Neural progenitor cell (in vitro differentiated cells): ENCODE data around the gene POP4. TPM values are rescaled to one million over a fixed set of nuclear protein-coding genes. Genes with fewer than 3 reads are reported as not detected.

ENCODE experiments used
- DNase-seq: peaks from one replicate; pipeline ENCODE4 v3.0.0-alpha.2; 2016; ENCODE audit warnings: low spot score
- H2AFZ ChIP-seq: fragments of 200-600 bp; sonication (generic); replicated peaks from 2 replicates; pipeline ENCODE4 v1.6.1; 2016; ENCODE audit warnings: antibody characterized with exemption
- H3F3A ChIP-seq: fragments of 200-600 bp; sonication (generic); 2 replicates; pipeline ENCODE4 v1.6.1; 2016; ENCODE audit warnings: antibody characterized with exemption, low read depth
- H3K27ac ChIP-seq: fragments of 200-600 bp; sonication (generic); 2 replicates; pipeline ENCODE4 v1.5.1; 2016; ENCODE audit warnings: mild to moderate bottlenecking
- H3K27me3 ChIP-seq: fragments of 200-600 bp; sonication (generic); 2 replicates; pipeline ENCODE4 v1.6.1; 2016; ENCODE audit warnings: mild to moderate bottlenecking, moderate library complexity
- H3K36me3 ChIP-seq: fragments of 200-600 bp; sonication (generic); 2 replicates; pipeline ENCODE4 v1.5.1; 2016
- H3K4me1 ChIP-seq: fragments of 200-600 bp; sonication (generic); 2 replicates; pipeline ENCODE4 v1.6.1; 2016; ENCODE audit warnings: mixed run types
- H3K4me2 ChIP-seq: fragments of 200-600 bp; sonication (generic); 2 replicates; pipeline ENCODE4 v1.6.1; 2016
- H3K4me3 ChIP-seq: fragments of 200-600 bp; sonication (generic); 2 replicates; pipeline ENCODE4 v1.5.1; 2016
- H3K79me2 ChIP-seq: fragments of 200-600 bp; sonication (generic); 2 replicates; pipeline ENCODE4 v1.6.1; 2016; ENCODE audit warnings: low read depth
- H3K9ac ChIP-seq: fragments of 200-600 bp; sonication (generic); 2 replicates; pipeline ENCODE4 v1.6.1; 2016
- H3K9me3 ChIP-seq: fragments of 200-600 bp; sonication (generic); 2 replicates; pipeline ENCODE4 v1.5.1; 2016; ENCODE audit warnings: low read depth
- H4K20me1 ChIP-seq: fragments of 200-600 bp; sonication (generic); 2 replicates; pipeline ENCODE4 v1.6.1; 2016; ENCODE audit warnings: low read depth
- H3K27ac Mint-ChIP-seq: 3 replicates; pipeline ENCODE4 v1.8.0; 2021; ENCODE audit warnings: mixed read lengths
- H3K27me3 Mint-ChIP-seq: 2 replicates; pipeline ENCODE4 v1.8.0; 2022; ENCODE audit warnings: low read depth, mild to moderate bottlenecking, inconsistent platforms, moderate library complexity, mixed read lengths; ENCODE audit not compliant: insufficient read depth
- H3K36me3 Mint-ChIP-seq: 3 replicates; pipeline ENCODE4 v1.8.0; 2021; ENCODE audit warnings: mixed read lengths
- H3K4me1 Mint-ChIP-seq: 3 replicates; pipeline ENCODE4 v1.8.0; 2021; ENCODE audit warnings: mixed read lengths
- H3K4me3 Mint-ChIP-seq: 3 replicates; pipeline ENCODE4 v1.8.0; 2021; ENCODE audit warnings: mild to moderate bottlenecking, moderate library complexity, mixed read lengths
- H3K9me3 Mint-ChIP-seq: 3 replicates; pipeline ENCODE4 v1.8.0; 2020; ENCODE audit warnings: mixed read lengths
- CTCF ChIP-seq: fragments of 200-600 bp; sonication (generic); IDR thresholded peaks from 2 replicates; pipeline ENCODE4 v1.5.1; 2017; ENCODE audit warnings: antibody characterized with exemption, mild to moderate bottlenecking
- EZH2 ChIP-seq: fragments of 200-600 bp; sonication (generic); IDR thresholded peaks from 2 replicates; pipeline ENCODE4 v1.6.1; 2017; ENCODE audit warnings: antibody characterized with exemption, mild to moderate bottlenecking, moderate library complexity
- EZH2phosphoT487 ChIP-seq: fragments of 200-600 bp; sonication (generic); IDR thresholded peaks from 2 replicates; pipeline ENCODE4 v1.6.1; 2017; ENCODE audit warnings: antibody characterized with exemption
- total RNA-seq: library from RNA; depleted of rRNA; stranded (reverse); fragments of >200 nt; gene quantifications from 2 replicates; pipeline ENCODE4 v1.2.3, GENCODE V29; 2015; ENCODE audit warnings: low replicate concordance

Gene POP4
- total RNA-seq, 1 donor from 2014 or later, result 77.8 TPM

- peaks cover 5% of the 10 kb centered on the region for H3K9me3 Mint-ChIP-seq
- H3F3A ChIP-seq, result no peaks in the 10 kb centered on the region
- H4K20me1 ChIP-seq, result no peaks in the 10 kb centered on the region
- no peaks in the 10 kb centered on the region for H3K4me1 Mint-ChIP-seq
- no peaks in the 10 kb centered on the region for H3K9me3 ChIP-seq
- no peak overlapping the region for H2AFZ ChIP-seq
- no peak overlapping the region for H3K27ac ChIP-seq
- H3K27me3 ChIP-seq, result no peaks in the 10 kb centered on the region
- H3K9ac ChIP-seq, result no peak overlapping the region
- DNase-seq, result no peak
- no peaks in the 10 kb centered on the region for H3K4me1 ChIP-seq
- TF ChIP-seq EZH2phosphoT487, result no peak
- TF ChIP-seq EZH2, result no peak
- H3K36me3 Mint-ChIP-seq, result no peaks in the 10 kb centered on the region
- no peak overlapping the region for H3K4me3 ChIP-seq
- H3K27me3 Mint-ChIP-seq, result peaks cover 4% of the 10 kb centered on the region
- H3K4me3 Mint-ChIP-seq, result no peak overlapping the region
- no peaks in the 10 kb centered on the region for H3K36me3 ChIP-seq
- no peaks in the 10 kb centered on the region for H3K79me2 ChIP-seq
- H3K27ac Mint-ChIP-seq, result no peak overlapping the region
- no peak overlapping the region for H3K4me2 ChIP-seq
Observed at GRCh38 chr19:29563486-29564101, 42.5 kb upstream of the POP4 start.

GRCh38 chr19:29564574-29565005, 41.5 kb upstream of the POP4 start:
- H3K4me1 ChIP-seq, result no peaks in the 10 kb centered on the region
- no peaks in the 10 kb centered on the region for H3K27me3 ChIP-seq
- H3K4me3 Mint-ChIP-seq, result no peak overlapping the region
- no peak overlapping the region for H3K27ac Mint-ChIP-seq
- no peaks in the 10 kb centered on the region for H3K36me3 Mint-ChIP-seq
- TF ChIP-seq EZH2phosphoT487 (no peak), EZH2 (no peak), CTCF (no peak)
- H2AFZ ChIP-seq, result no peak overlapping the region
- no peaks in the 10 kb centered on the region for H3K79me2 ChIP-seq
- peaks cover 2% of the 10 kb centered on the region for H3K9me3 Mint-ChIP-seq
- DNase-seq, result no peak
- no peak overlapping the region for H3K4me2 ChIP-seq
- H3F3A ChIP-seq, result no peaks in the 10 kb centered on the region
- no peak overlapping the region for H3K27ac ChIP-seq
- no peak overlapping the region for H3K9ac ChIP-seq
- H3K4me3 ChIP-seq, result no peak overlapping the region
- H4K20me1 ChIP-seq, result no peaks in the 10 kb centered on the region
- H3K36me3 ChIP-seq, result no peaks in the 10 kb centered on the region
- no peaks in the 10 kb centered on the region for H3K9me3 ChIP-seq
- H3K27me3 Mint-ChIP-seq, result peaks cover 4% of the 10 kb centered on the region
- H3K4me1 Mint-ChIP-seq, result no peaks in the 10 kb centered on the region

GRCh38 chr19:29565171-29565570, 40.9 kb upstream of the POP4 start:
- H3K27me3 Mint-ChIP-seq, result peaks cover 2% of the 10 kb centered on the region
- TF ChIP-seq EZH2, result no peak
- no peak for TF ChIP-seq EZH2phosphoT487
- no peak for TF ChIP-seq CTCF
- Histone ChIP-seq H3K36me3 (no peaks in the 10 kb centered on the region), H3K4me1 (no peaks in the 10 kb centered on the region), H3K9ac (no peak overlapping the region), H3K9me3 (no peaks in the 10 kb centered on the region), H3K27me3 (no peaks in the 10 kb centered on the region), H4K20me1 (no peaks in the 10 kb centered on the region), H3K4me3 (no peak overlapping the region), H3K27ac (no peak overlapping the region), H2AFZ (no peak overlapping the region), H3F3A (no peaks in the 10 kb centered on the region), H3K4me2 (no peak overlapping the region), H3K79me2 (no peaks in the 10 kb centered on the region)
- H3K4me3 Mint-ChIP-seq, result no peak overlapping the region
- H3K36me3 Mint-ChIP-seq, result no peaks in the 10 kb centered on the region
- no peaks in the 10 kb centered on the region for H3K4me1 Mint-ChIP-seq
- no peak overlapping the region for H3K27ac Mint-ChIP-seq
- no peak for DNase-seq
- H3K9me3 Mint-ChIP-seq, result peaks cover 2% of the 10 kb centered on the region

- Histone ChIP-seq H2AFZ (no peak overlapping the region), H3K9me3 (no peaks in the 10 kb centered on the region), H3K27me3 (peaks cover 4% of the 10 kb centered on the region), H3K36me3 (no peaks in the 10 kb centered on the region), H3K4me2 (no peak overlapping the region), H3K27ac (no peak overlapping the region), H3K4me3 (no peak overlapping the region), H3K9ac (no peak overlapping the region), H3K79me2 (no peaks in the 10 kb centered on the region), H3F3A (no peaks in the 10 kb centered on the region), H4K20me1 (no peaks in the 10 kb centered on the region), H3K4me1 (no peaks in the 10 kb centered on the region)
- Mint-ChIP-seq H3K9me3 (no peaks in the 10 kb centered on the region), H3K27ac (no peak overlapping the region), H3K4me3 (no peak overlapping the region), H3K4me1 (no peaks in the 10 kb centered on the region), H3K27me3 (no peaks in the 10 kb centered on the region), H3K36me3 (no peaks in the 10 kb centered on the region)
- no peak for DNase-seq
- TF ChIP-seq EZH2phosphoT487 (no peak), CTCF (no peak), EZH2 (no peak)
Observed at GRCh38 chr19:29566496-29567054, 39.5 kb upstream of the POP4 start.
